Measurements from ENCODE around the gene ITPRIPL2.

ITPRIPL2 gene

DNA sequence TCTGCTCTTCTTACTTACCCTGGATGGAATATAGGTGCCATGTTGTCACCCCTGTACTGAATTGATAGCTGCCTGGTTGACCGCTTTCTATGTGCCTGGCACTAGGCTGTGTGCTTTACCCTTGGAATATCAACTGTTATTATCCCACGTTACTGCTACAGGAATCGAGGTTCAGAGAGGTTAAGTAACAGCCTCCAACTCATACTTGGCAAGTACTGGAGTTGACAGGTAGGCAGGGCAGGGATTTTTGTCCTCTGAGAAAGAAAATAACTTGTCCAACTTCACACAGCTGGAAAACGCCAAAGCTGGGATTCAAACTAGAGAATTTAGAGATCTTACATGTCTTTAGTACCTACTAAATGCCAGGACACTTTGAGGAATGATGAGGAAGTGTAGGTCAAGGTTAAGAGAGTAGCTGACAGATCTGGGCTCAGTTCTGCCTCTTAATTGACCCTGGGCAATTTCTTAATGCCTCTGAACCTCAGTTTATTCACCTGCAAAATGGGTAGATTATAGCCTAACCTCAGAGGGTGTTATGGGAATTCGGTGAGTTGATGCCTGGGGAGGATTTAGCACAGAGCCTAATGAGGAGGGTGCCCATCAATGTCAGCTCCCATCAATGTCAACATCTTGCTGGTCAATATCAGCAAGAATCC is 25.8 kb downstream of the ITPRIPL2 start:
- in situ Hi-C loops (cut with HindIII; ENCODE audit: low sequenced_read_pairs): no loop called here

GRCh38 chr16:19140396-19140795 is 26.6 kb downstream of the ITPRIPL2 start:
- in situ Hi-C loops (cut with HindIII; ENCODE audit: low sequenced_read_pairs): no loop called here

DNA sequence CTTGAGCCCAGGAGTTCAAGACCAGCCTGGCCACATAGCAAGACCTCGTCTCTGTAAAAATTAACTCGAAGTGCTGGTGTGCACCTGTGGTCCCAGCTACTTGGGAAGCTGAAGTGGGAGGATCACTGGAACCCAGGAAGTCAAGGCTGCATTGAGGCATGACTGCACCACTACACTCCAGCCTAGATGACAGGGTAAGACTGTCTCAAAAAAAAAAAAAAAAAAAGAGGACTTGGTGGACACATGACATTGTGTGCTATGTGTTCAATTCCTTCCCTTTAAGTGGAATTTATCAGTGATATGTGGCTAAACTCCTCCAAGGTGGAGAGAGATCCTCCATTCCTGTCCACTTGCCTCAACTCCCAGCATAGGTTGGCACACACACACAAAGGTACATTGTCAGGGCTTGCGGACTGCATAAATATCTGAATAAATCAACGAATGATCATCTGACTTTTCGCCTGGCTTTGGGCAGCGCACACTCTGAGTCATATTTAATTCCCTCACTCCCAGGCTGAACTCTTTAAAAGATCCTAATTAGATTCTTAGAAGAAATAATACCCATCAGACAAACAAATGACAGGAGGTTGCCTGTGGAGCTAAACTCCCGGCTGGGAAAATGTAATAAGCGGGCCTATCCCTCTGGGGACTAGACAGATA is 29.3 kb downstream of the ITPRIPL2 start:
- in situ Hi-C loops (cut with HindIII; ENCODE audit: low sequenced_read_pairs): no loop called here

DNA sequence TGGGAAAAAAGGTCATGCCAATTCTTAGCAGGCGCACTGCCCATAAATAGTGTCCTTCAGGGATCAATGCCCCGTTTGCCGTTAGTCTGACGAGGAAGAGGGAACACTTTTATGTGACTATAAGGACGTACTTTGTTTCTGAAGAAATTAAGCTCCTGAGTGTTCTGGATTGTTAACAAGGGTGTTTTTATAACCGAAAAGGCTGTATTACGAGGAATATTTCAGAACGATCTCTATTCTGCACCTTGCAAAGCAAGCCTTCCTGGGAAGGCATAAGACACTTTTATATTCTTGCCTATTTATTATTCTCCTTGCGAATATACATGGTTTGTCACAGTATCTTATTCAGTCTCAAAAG is 29.8 kb downstream of the ITPRIPL2 start:
- in situ Hi-C loops (cut with HindIII; ENCODE audit: low sequenced_read_pairs): no loop called here

DNA sequence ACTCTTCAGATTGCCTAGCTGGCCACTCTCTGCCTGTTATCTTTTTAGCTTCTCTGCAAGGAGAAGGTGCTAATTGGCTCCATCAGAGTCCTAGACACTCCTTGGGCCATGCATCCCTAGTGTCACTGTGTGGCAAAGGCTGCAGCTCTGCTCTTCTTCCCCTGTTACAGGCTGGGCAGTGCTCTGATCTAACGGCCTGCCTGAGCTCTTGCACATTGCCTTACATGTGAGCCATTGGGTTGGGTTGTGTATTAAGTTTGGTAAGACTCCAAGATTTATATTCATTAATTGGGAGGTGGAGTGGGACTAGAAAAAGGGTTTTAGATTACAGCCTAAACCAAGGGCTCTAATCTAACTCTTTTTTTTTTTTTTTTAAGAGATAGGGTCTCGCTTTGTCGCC is 31.2 kb downstream of the ITPRIPL2 start:
- in situ Hi-C loops (cut with HindIII; ENCODE audit: low sequenced_read_pairs): no loop called here

DNA sequence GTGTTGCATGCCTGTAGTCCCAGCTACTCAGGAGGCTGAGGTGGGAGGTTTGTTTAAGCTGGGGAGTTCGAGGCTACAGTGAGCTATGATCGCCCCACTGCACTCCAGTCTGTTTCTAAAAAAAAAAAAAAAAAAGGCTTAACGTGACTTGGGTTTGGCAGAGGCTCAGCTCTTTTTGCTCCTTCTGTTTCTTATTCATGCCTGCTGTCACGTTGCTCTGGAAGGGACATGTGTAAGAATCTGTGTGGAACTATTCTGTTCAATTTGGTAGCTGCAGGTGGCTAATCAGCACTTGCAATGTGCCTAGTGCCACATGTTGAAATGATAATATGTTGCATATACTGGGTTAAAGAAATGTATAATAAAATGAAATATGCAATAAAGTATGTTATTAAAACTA is 33.4 kb downstream of the ITPRIPL2 start:
- in situ Hi-C loops (cut with HindIII; ENCODE audit: low sequenced_read_pairs): no loop called here

GRCh38 chr16:19147627-19148026 is 33.9 kb downstream of the ITPRIPL2 start:
- in situ Hi-C loops (cut with HindIII; ENCODE audit: low sequenced_read_pairs): no loop called here

DNA sequence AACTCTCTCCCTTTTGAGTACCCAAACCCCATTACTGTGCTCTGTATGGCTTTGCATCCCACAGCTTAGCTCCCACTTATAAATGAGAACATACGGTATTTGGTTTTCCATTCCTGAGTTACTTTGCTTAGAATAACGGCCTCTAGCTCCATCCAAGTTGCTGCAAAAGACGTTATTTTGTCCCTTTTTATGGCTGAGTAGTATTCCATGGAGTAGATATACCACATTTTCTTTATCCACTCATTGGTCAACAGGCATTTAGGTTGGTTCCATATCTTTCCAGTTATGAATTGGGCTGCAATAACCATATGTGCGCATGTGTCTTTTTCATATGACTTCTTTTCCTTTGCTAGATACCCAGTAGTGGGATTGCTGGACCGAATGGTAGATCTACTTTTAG is 34.4 kb downstream of the ITPRIPL2 start:
- in situ Hi-C loops (cut with HindIII; ENCODE audit: low sequenced_read_pairs): no loop called here

DNA sequence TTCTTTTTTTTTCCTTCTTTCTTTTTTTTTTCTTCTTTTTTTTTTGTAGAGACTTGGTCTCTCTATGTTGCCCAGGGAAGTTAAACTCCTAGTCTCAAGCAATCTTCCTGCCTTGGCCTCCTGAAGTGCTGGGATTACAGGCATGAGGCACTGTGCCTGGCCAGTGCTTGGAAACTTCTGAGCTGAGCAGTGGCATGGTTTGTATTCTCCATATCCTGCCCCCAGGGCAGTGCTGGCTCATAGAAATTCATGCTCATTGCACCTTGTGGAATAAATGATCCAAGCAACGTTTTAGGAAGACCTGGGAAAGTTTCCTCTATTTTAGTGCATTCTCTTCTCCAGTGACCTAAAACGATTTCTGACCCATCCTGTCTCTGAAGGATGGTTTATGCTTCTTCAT is 37.5 kb downstream of the ITPRIPL2 start:
- in situ Hi-C loops (cut with HindIII; ENCODE audit: low sequenced_read_pairs): no loop called here

DNA sequence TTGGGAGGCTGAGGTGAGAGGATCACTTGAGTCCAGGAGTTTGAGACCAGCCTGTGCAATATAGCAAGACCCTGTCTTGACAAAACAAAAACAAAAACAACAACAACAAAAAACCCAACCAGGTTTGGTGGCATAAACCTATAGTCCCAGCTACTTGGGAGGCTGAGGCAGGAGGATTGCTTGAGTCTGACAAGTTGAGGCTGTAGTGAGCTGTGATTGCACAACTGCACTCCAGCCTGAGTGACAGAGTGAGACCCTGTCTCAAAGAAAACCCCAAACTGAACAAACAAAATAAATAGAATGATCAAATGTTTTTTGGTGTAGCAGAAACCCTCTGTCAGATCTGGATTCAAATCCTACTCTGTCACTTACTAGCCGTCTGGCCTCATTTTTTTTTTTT is 38.3 kb downstream of the ITPRIPL2 start:
- in situ Hi-C loops (cut with HindIII; ENCODE audit: low sequenced_read_pairs): no loop called here

- in situ Hi-C loops (cut with HindIII; ENCODE audit: low sequenced_read_pairs): no loop called here
Measured at GRCh38 chr16:19153876-19154275, 40.1 kb downstream of the ITPRIPL2 start.

DNA sequence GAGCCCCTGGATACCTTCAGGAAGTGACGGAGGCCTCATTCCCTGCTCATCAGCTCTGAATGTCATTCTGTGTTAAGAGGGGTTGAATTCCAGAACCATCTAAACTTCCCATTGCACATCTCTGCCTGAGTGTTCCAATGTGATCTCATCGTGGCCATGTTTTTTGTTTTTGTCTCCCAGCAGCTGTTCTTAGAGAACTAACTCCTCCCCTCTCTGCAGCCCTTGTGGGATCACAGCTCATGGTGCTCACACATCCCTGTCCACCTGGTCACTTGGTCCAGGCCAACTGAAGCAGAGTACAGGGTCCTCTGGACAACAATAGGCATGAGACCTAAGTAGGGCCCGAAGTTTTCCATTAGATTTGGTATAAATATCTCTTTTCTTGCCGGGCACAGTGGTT is 48.3 kb downstream of the ITPRIPL2 start:
- in situ Hi-C loops (cut with HindIII; ENCODE audit: low sequenced_read_pairs): no loop called here

DNA sequence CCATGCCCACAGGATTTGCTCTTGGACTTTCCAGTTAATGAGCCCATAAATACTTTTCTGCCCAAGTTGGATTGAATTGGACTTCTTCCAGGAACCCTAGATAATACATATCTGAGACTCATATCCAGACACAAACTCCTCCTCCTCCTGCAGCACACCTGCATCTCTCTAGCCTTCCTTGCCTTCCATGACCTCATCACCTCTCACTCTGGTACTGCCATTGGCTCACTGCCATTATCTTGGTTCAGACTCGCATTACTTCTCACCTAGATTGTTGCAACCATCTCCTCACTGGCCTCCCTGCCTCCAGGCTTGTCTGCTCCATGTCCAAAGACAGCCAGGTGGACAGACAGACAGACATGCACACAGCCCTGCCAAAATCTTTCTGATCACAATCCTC is 49.5 kb downstream of the ITPRIPL2 start:
- in situ Hi-C loops (cut with HindIII; ENCODE audit: low sequenced_read_pairs): no loop called here

DNA sequence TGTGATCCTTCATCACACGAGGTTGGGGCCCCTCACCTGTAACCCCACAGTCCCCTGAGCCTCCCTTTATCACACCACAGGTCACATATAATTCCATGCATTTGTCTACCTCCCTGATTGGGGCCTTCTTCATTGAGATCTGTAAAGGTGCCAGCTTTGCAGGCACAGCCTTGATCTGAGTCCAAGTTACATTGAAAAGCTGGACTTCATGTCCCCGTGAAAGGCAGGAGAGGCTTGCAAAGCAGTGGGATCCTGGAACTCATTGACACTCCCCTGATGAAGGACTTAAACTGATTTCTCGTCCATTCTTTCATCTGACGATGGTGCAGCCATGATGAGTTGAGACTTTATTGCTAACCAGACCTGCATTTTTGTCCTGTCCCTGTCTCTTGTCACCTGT is 50.5 kb downstream of the ITPRIPL2 start:
- in situ Hi-C loops (cut with HindIII; ENCODE audit: low sequenced_read_pairs): no loop called here

DNA sequence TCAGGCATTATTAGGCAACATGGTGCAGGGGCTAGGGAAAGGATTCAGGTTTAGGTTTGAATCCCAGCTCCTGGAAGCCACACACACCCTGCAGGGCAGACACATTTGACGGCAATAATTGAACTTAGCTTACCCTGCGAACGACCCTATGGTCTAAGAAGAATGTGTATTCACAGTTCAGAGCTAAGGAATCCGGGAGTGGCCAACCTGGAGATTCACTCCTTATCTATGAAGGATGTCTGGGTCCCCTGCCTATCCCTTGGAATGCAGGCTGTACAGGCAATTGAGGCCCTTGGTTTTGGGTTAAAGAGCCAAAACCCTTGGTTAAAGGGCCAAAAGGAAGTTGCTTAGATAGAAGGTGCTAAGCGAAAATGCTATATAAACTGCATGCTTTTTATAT is 51.3 kb downstream of the ITPRIPL2 start:
- in situ Hi-C loops (cut with HindIII; ENCODE audit: low sequenced_read_pairs): no loop called here

DNA sequence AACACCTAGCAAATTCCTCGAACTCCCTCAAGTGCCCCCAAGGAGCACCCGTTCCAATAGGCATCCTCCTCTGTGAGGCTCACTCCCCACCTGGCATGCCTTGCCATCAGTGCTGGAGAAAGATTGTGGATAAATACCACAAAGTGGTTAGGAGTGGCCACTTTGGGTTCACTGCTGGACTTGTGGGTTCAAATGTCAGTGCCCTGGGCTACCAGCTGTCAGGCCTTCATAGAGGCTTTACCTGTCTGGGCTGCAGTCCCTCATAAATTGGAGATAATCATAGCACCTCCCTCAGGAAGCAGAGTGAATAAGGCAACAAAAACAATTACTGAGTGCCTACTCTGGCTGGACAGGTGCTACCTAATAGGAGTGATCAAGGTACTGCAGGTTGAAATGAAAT is 52.7 kb downstream of the ITPRIPL2 start:
- in situ Hi-C loops (cut with HindIII; ENCODE audit: low sequenced_read_pairs): no loop called here

GRCh38 chr16:19167710-19168370 is 54.1 kb downstream of the ITPRIPL2 start, which contains the start of gene SYT17:
Gene SYT17, plus strand, starts transcription at chr16:19168240. Its CDS starts 407 bp downstream, at chr16:19168647.
- in situ Hi-C loops (cut with HindIII; ENCODE audit: low sequenced_read_pairs): no loop called here

- in situ Hi-C loops (cut with HindIII; ENCODE audit: low sequenced_read_pairs): no loop called here
Measured at GRCh38 chr16:19168371-19169081, 54.8 kb downstream of the ITPRIPL2 start.

DNA sequence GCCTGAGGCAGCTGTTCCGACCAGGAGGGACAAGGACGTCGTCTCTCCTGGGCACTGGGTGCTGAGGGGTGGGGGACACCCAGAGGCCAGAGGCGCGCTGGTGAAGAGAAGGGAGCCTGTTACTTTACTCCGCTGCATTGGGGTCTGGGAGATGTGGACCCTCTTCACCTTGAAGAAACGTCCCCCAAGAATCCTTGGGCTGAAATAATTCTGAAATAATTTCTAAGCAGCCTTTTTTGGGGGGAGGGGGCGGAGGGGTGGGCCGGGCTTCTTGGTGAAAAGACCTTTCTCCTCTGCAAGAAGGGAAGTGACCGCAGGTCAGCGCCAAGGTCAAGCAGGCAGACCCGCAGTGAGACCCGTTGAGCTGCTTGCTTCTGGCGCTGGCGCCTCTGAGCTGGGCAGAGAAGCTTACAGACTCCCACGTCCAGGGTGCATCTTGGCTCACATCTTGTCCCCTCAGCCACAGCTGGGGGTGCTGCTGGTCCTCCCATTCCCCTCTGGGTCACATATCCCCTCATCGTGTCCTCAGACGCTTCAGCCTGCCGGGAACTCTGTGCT is 55.4 kb downstream of the ITPRIPL2 start:
- in situ Hi-C loops (cut with HindIII; ENCODE audit: low sequenced_read_pairs): no loop called here

DNA sequence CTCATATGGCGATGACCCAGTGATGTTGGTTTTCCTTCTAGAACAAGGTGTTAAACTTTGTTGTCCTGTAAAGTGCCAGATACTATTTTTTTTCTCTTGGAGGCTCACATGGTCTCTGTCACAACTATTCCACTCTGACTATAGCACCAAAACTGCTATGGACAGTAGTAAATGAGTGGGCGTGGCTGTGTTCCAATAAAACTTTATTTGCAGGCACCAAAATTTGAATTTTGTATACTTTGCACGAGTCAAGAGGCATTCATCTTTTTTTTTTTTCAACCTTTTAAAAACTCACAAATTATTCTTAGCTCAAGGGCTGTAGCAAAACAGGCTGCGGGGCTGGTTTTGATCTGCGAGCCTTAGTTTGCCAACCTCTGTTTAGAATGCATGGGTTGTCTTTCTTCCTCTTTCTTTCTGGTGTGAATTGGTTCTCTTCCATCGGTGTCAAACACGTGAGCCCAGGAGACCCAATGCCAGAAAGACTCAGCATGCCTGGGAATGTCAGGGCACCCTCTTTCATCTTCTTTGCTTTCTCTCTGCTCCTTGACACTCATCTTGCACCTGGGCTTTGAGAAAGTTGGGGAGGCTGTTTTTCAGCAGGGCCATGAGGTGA is 56.4 kb downstream of the ITPRIPL2 start:
- in situ Hi-C loops (cut with HindIII; ENCODE audit: low sequenced_read_pairs): no loop called here

Data from DLD1 (cell line).